HepG2 (cell line): ENCODE measurements around the gene HOTAIR. TPM values are rescaled to one million over a fixed set of nuclear protein-coding genes. Genes with fewer than 3 reads are reported as not detected.

Source experiments
- ATAC-seq: fragments of 200-7000 bp; cut with Tn5 transposase; 3 replicates; pipeline ENCODE4 v1.9.1; 2020; ENCODE audit warnings: mild to moderate bottlenecking, moderate library complexity
- BruUV-seq: library from RNA; stranded (reverse); fragments of 400-500 nt; replicated peaks from 2 replicates; lab custom pipeline; 2021; lab: Mats Ljungman, UMichigan
- CTCF ChIA-PET: fragments of 300-600 bp; formaldehyde crosslinking; extraction: SDS; loops from one replicate; lab custom pipeline; 2021; ENCODE audit warnings: low total read pairs, inconsistent platforms, low intra/inter-chr PET ratio; lab: Yijun Ruan, JAX
- POLR2A ChIA-PET: fragments of 350-600 bp; sonication (Branson Sonifier 250); formaldehyde crosslinking; loops from one replicate; lab custom pipeline; 2020; ENCODE audit warnings: antibody characterized with exemption, inconsistent platforms; lab: Yijun Ruan, JAX
- DNase-seq: peaks from one replicate; pipeline ENCODE4 v3.0.0-alpha.2; 2015; ENCODE audit warnings: low spot score
- FAIRE-seq: peaks from 3 replicates; lab custom pipeline; 2011; peaks lifted over from hg19 to GRCh38; lab: Jason Lieb, UNC
- H2AFZ ChIP-seq: one replicate; pipeline ENCODE4 v1.6.1; 2011; ENCODE audit warnings: low read length, inconsistent platforms
- H3K27ac ChIP-seq: fragments of 300-600 bp; 3 replicates; pipeline ENCODE4 v1.8.0; 2011; ENCODE audit warnings: mixed run types, mild to moderate bottlenecking, mixed read lengths, low read length, inconsistent platforms; ENCODE audit not compliant: insufficient read depth; ENCODE audit errors: extremely low read length
- H3K27me3 ChIP-seq, 2 experiments: fragments of 200-600 bp in 1 of 2; 2 replicates in 1 of 2; 3 replicates in 1 of 2; pipeline versions ENCODE4 v1.6.0 to v1.8.0; 2011; ENCODE audit warnings: low read length in 2 of 2, mild to moderate bottlenecking in 2 of 2, moderate library complexity in 2 of 2, inconsistent platforms in 1 of 2; ENCODE audit not compliant: insufficient read depth in 2 of 2, control insufficient read depth in 1 of 2
- H3K36me3 ChIP-seq, 2 experiments: fragments of 200-600 bp in 1 of 2; replicated peaks in 1 of 2; 2 replicates in 1 of 2; 3 replicates in 1 of 2; pipeline versions ENCODE4 v1.5.1 to v1.8.0; 2011; ENCODE audit warnings: low read length in 2 of 2, inconsistent platforms in 1 of 2; ENCODE audit not compliant: insufficient read depth in 2 of 2, control insufficient read depth in 1 of 2
- H3K4me1 ChIP-seq: 2 replicates; pipeline ENCODE4 v1.5.1; 2012; ENCODE audit warnings: low read length, inconsistent platforms; ENCODE audit not compliant: insufficient read depth
- H3K4me2 ChIP-seq: 2 replicates; pipeline ENCODE4 v1.6.0; 2011; ENCODE audit warnings: low read depth, low read length, inconsistent platforms
- H3K4me3 ChIP-seq, 3 experiments: fragments of 200-600 bp in 1 of 3; sonication (generic), shearing (Covaris generic) in 1 of 3; replicated peaks in 1 of 3; 2 replicates each; pipeline ENCODE4 v1.5.1; 2011 to 2016; ENCODE audit warnings: low read length in 3 of 3, inconsistent platforms in 2 of 3, low read depth in 2 of 3, mild to moderate bottlenecking in 2 of 3, control low read depth in 1 of 3, mixed read lengths in 1 of 3; ENCODE audit not compliant: insufficient read depth in 1 of 3
- H3K79me2 ChIP-seq: one replicate; pipeline ENCODE4 v1.6.1; 2011; ENCODE audit warnings: low read length, inconsistent platforms; ENCODE audit not compliant: insufficient read depth
- H3K9ac ChIP-seq: 2 replicates; pipeline ENCODE4 v1.6.0; 2011; ENCODE audit warnings: mild to moderate bottlenecking, low read depth, low read length, inconsistent platforms; ENCODE audit not compliant: insufficient read depth
- H3K9me3 ChIP-seq: 2 replicates; pipeline ENCODE4 v1.5.1; 2012; ENCODE audit warnings: mild to moderate bottlenecking, low read length
- H4K20me1 ChIP-seq: 2 replicates; pipeline ENCODE4 v1.6.0; 2011; ENCODE audit warnings: inconsistent platforms, mild to moderate bottlenecking, low read length, moderate library complexity; ENCODE audit not compliant: insufficient read depth
- AGO2 ChIP-seq: fragments of 200-400 bp; formaldehyde crosslinking; optimal IDR thresholded peaks from 2 replicates; pipeline ENCODE3; 2017; ENCODE audit warnings: mild to moderate bottlenecking, low read depth, low read length, moderate library complexity
- GZF1 ChIP-seq: sonication (generic); formaldehyde crosslinking; IDR thresholded peaks from 2 replicates; pipeline ENCODE4 v1.5.1; 2020; ENCODE audit warnings: mild to moderate bottlenecking, missing genetic modification reagents
- MAF1 ChIP-seq: sonication (generic); formaldehyde crosslinking; IDR thresholded peaks from 2 replicates; pipeline ENCODE4 v1.5.0; 2020; ENCODE audit warnings: missing genetic modification reagents, borderline replicate concordance
- MBD4 ChIP-seq: IDR thresholded peaks from 2 replicates; pipeline ENCODE4 v1.6.1; 2012; ENCODE audit warnings: low read length, inconsistent platforms, borderline replicate concordance
- RBAK ChIP-seq: sonication (generic); formaldehyde crosslinking; IDR thresholded peaks from 2 replicates; pipeline ENCODE4 v1.5.1; 2020; ENCODE audit warnings: mild to moderate bottlenecking, missing genetic modification reagents
- RBFOX2 ChIP-seq: fragments of 200-400 bp; formaldehyde crosslinking; IDR thresholded peaks from 2 replicates; pipeline ENCODE4 v1.6.1; 2017; ENCODE audit warnings: low read depth, mild to moderate bottlenecking, low read length
- SRSF9 ChIP-seq: fragments of 200-400 bp; formaldehyde crosslinking; IDR thresholded peaks from 2 replicates; pipeline ENCODE4 v1.6.1; 2018; ENCODE audit warnings: borderline replicate concordance, mild to moderate bottlenecking, low read depth, low read length; ENCODE audit not compliant: insufficient read depth, poor library complexity, severe bottlenecking
- TAF1 ChIP-seq: sonication (generic); formaldehyde crosslinking; IDR thresholded peaks from 2 replicates; pipeline ENCODE4 v1.4.0; 2020; ENCODE audit warnings: missing genetic modification reagents
- ZNF331 ChIP-seq: sonication (generic); formaldehyde crosslinking; IDR thresholded peaks from 2 replicates; pipeline ENCODE4 v1.4.0; 2020; ENCODE audit warnings: missing genetic modification reagents
- ZNF451 ChIP-seq: sonication (generic); formaldehyde crosslinking; IDR thresholded peaks from 2 replicates; pipeline ENCODE4 v1.5.0; 2020; ENCODE audit warnings: mild to moderate bottlenecking, missing genetic modification reagents
- ZNF552 ChIP-seq: sonication (generic); formaldehyde crosslinking; IDR thresholded peaks from 2 replicates; pipeline ENCODE4 v1.9.0; 2022; ENCODE audit warnings: missing genetic modification reagents, mild to moderate bottlenecking, borderline replicate concordance
- ZNF619 ChIP-seq: sonication (generic); formaldehyde crosslinking; IDR thresholded peaks from 2 replicates; pipeline ENCODE4 v1.4.0; 2020; ENCODE audit warnings: mild to moderate bottlenecking, missing genetic modification reagents
- WGBS: methylation state at CpG from one replicate; pipeline ENCODE4 v1.1.6; 2017; ENCODE audit warnings: low lambda C conversion rate; 5-methylcytosine and 5-hydroxymethylcytosine counted together
- in situ Hi-C: cut with HindIII; loops from 2 replicates; pipeline ENCODE4 v1.10.0; 2017; ENCODE audit warnings: low pct_unique_long_range_greater_than_20kb; ENCODE audit not compliant: extremely low pct_ligation_motif_present
- intact Hi-C: fragments of 100-400 bp; cut with micrococcal nuclease; formaldehyde crosslinking; loops from one replicate; pipeline ENCODE4 v1.10.0; 2022; ENCODE audit not compliant: unreplicated experiment
- polyA plus RNA-seq, 8 experiments: library from polyadenylated mRNA; depleted of rRNA in 3 of 8; stranded (reverse) in 7 of 8; unstranded in 1 of 8; fragments of >200 nt; fragmentation: Illumina TruSeq in 4 of 8; extraction: Trizol in 4 of 8; gene quantifications; 2 replicates each; pipeline versions ENCODE4 v1.2.1 to v1.2.3, GENCODE V29; 2011 to 2016; ENCODE audit warnings: low read depth in 4 of 8, missing spikeins in 1 of 8, mixed read lengths in 1 of 8; ENCODE audit not compliant: insufficient read depth in 1 of 8
- total RNA-seq, 5 experiments: library from RNA; depleted of rRNA; stranded (reverse); fragments of >200 nt; fragmentation: Illumina TruSeq; extraction: Trizol; gene quantifications; 2 replicates each; pipeline ENCODE4 v1.2.3, GENCODE V29; 2016; ENCODE audit warnings: low read depth in 1 of 5
- TF ChIP-seq, protein P1 (sequence below): IDR thresholded peaks from 2 replicates; pipeline ENCODE4 v1.6.1; 2012; ENCODE audit warnings: low read depth, low read length, improper control_type of control experiment
- TF ChIP-seq, protein P2 (sequence below): sonication (generic); formaldehyde crosslinking; IDR thresholded peaks from 2 replicates; pipeline ENCODE4 v1.4.0; 2020; ENCODE audit warnings: mild to moderate bottlenecking, missing genetic modification reagents
- TF ChIP-seq, protein P3 (sequence below): sonication (generic); formaldehyde crosslinking; IDR thresholded peaks from 2 replicates; pipeline ENCODE4 v1.4.0; 2020; ENCODE audit warnings: missing genetic modification reagents

HOTAIR gene
- total and polyA plus RNA-seq, 2 of the 13 experiments (the other 11 are each of a cell fraction or from before 2014, with no cell fraction given), result not detected

DNA sequence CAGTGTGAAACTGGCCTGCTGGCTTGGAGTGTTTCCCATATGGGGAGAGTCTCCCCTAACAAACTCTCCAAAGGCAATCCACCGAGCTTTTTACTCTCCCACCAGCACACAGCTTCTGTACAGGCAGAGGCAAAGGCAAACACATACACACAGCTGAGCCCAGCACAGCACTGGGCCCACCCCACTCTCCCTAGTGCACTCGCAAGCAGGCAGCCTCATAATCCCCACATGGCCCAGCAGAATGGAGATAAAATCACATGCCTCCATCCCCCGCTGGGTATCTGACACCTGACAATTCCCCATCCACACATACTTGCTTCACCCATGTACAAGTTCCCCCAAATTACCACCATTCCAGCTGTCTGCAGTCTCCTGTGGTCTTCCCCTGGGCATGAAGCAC lies 16.6 kb downstream of the HOTAIR start:
- H3K79me2 ChIP-seq, result no peaks in the 10 kb centered on the region
- no peaks in the 10 kb centered on the region for H4K20me1 ChIP-seq
- H3K9me3 ChIP-seq, result no peaks in the 10 kb centered on the region
- POLR2A ChIA-PET, result no interaction called here
- no peak overlapping the region for H3K27ac ChIP-seq
- FAIRE-seq, result no peak
- intact Hi-C loops (no loop called here), in situ Hi-C loops (no loop called here)
- H3K9ac ChIP-seq, result no peak overlapping the region
- no peak for ATAC-seq
- H3K4me2 ChIP-seq, result no peak overlapping the region
- peaks cover 5% of the 10 kb centered on the region; the same call in 1 of the 2 replicates for H3K4me1 ChIP-seq
- DNase-seq, result no peak
- H2AFZ ChIP-seq, result no peak overlapping the region
- BruUV-seq, result no TSS peak
- peaks cover 22 to 94% of the 10 kb centered on the region in 2 experiments for H3K27me3 ChIP-seq
- CTCF ChIA-PET, result no interaction called here
- TF ChIP-seq GZF1 (CRISPR knock-in tag) (no peak), RBFOX2 (no peak), ZNF619 (no peak), RBAK (CRISPR knock-in tag) (no peak), AGO2 (no peak)
- TF ChIP-seq, protein P1, sequence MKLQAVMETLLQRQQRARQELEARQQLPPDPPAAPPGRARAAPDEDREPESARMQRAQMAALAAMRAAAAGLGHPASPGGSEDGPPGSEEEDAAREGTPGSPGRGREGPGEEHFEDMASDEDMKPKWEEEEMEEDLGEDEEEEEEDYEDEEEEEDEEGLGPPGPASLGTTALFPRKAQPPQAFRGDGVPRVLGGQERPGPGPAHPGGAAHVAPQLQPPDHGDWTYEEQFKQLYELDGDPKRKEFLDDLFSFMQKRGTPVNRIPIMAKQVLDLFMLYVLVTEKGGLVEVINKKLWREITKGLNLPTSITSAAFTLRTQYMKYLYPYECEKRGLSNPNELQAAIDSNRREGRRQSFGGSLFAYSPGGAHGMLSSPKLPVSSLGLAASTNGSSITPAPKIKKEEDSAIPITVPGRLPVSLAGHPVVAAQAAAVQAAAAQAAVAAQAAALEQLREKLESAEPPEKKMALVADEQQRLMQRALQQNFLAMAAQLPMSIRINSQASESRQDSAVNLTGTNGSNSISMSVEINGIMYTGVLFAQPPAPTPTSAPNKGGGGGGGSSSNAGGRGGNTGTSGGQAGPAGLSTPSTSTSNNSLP, result no peak
- WGBS, result 0% methylated on average over 3 of the region's 3 CpGs
- no peaks in the 10 kb centered on the region for H3K36me3 ChIP-seq
- H3K4me3 ChIP-seq, result no peak overlapping the region

DNA sequence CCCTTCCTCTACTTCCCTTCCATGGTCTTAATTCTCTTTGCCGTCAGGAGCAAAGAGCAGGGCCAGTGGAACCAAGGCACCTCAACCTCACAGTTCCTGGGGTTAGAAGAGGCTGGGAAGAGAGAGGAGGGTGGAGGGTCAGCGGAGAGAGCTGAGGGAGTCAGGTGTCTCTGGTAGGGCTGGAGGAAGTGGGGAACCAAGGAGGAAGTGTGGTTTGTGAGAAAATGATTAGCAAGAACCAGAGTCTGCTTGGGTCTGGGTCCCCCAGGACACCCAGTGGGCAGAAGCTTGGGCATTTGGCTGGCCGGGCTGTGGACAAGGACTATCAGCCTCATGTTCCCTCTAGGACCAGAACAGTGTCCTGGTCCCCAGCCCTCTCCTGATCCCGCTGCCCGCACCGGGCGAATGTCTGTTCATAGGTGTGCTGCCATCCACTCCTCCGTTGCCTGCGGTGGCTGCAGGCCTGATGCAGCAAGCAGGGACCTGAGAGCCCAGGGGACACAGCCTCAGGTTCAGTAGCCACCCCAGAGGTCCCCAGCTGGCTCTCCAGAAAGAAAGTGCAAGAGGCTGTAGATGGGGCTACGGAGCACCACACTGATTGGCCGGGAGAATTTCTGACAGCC lies 17.7 kb downstream of the HOTAIR start:
- 19% methylated on average over 7 of the region's 11 CpGs for WGBS
- no peaks in the 10 kb centered on the region for H3K9me3 ChIP-seq
- DNase-seq (no peak), FAIRE-seq (no peak), ATAC-seq (no peak)
- H3K4me1 ChIP-seq, result peaks cover 5% of the 10 kb centered on the region; the same call in 1 of the 2 replicates
- H3K36me3 ChIP-seq, result no peaks in the 10 kb centered on the region
- intact Hi-C loops (no loop called here), in situ Hi-C loops (no loop called here)
- H3K4me2 ChIP-seq, result no peak overlapping the region
- no peak overlapping the region for H3K27ac ChIP-seq
- ChIA-PET CTCF (no interaction called here), POLR2A (no interaction called here)
- no peaks in the 10 kb centered on the region for H4K20me1 ChIP-seq
- H3K79me2 ChIP-seq, result no peaks in the 10 kb centered on the region
- no peak overlapping the region for H2AFZ ChIP-seq
- H3K4me3 ChIP-seq, result no peak overlapping the region
- BruUV-seq, result no TSS peak
- peaks cover 20 to 94% of the 10 kb centered on the region in 2 experiments for H3K27me3 ChIP-seq
- H3K9ac ChIP-seq, result no peak overlapping the region
- TF ChIP-seq ZNF451 (CRISPR knock-in tag) (no peak), SRSF9 (no peak), MAF1 (CRISPR knock-in tag) (no peak), TAF1 (CRISPR knock-in tag) (no peak), MBD4 (no peak), ZNF552 (CRISPR knock-in tag) (no peak), ZNF331 (CRISPR knock-in tag) (no peak)
- TF ChIP-seq, protein P2, sequence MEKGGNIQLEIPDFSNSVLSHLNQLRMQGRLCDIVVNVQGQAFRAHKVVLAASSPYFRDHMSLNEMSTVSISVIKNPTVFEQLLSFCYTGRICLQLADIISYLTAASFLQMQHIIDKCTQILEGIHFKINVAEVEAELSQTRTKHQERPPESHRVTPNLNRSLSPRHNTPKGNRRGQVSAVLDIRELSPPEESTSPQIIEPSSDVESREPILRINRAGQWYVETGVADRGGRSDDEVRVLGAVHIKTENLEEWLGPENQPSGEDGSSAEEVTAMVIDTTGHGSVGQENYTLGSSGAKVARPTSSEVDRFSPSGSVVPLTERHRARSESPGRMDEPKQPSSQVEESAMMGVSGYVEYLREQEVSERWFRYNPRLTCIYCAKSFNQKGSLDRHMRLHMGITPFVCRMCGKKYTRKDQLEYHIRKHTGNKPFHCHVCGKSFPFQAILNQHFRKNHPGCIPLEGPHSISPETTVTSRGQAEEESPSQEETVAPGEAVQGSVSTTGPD (CRISPR knock-in tag), result no peak
- TF ChIP-seq, protein P3, sequence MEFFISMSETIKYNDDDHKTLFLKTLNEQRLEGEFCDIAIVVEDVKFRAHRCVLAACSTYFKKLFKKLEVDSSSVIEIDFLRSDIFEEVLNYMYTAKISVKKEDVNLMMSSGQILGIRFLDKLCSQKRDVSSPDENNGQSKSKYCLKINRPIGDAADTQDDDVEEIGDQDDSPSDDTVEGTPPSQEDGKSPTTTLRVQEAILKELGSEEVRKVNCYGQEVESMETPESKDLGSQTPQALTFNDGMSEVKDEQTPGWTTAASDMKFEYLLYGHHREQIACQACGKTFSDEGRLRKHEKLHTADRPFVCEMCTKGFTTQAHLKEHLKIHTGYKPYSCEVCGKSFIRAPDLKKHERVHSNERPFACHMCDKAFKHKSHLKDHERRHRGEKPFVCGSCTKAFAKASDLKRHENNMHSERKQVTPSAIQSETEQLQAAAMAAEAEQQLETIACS (CRISPR knock-in tag), result no peak
